ENCODE data around the gene PTPRG.

The PTPRG gene

GRCh38 chr3:62178032-62178431 lies 616.7 kb downstream of the PTPRG start:
- FAIRE-seq: no peak

DNA sequence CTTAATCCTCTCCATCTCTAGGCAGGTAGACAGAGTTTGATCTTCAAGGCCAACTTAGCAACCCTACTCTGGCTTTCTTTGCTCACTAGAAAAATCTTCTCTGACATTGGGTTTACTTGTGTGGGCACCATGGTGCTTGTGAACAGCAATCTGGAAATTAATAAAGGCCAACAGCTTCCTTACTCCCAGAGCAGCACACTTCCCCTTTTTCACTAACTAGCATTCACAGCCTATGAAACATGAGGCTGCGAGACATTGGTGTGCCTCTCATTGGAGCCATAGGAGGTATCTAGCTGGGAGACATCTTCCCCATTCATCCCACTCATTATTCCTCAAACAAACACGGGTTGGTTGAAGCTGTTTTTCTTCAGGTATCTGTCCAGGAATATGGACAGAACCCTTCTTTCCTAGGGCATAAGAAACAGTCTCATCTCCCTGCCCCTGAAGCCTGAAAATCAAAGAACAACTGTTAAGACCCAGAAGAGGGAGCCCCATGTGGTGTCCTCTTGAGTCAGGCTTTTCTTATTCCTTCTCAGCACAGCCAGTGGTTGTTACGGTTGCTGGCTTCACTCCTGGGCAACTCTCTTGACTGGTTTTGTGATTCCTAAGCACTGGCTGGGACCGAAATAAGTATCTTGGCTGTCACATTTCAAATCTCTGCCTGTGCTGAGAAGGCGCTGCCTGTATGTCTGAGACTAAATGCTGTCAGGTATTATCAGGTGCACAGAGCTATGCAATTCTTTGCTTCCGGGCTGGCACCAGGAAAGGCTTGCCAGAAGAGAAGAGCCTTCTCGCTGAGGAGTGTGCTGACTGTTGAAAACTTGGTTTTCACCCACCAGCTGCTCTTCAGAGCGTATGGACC lies 617.6 kb downstream of the PTPRG start:
- no peak for FAIRE-seq

- FAIRE-seq: no peak
Measured at GRCh38 chr3:62180514-62180913, 619.1 kb downstream of the PTPRG start.

DNA sequence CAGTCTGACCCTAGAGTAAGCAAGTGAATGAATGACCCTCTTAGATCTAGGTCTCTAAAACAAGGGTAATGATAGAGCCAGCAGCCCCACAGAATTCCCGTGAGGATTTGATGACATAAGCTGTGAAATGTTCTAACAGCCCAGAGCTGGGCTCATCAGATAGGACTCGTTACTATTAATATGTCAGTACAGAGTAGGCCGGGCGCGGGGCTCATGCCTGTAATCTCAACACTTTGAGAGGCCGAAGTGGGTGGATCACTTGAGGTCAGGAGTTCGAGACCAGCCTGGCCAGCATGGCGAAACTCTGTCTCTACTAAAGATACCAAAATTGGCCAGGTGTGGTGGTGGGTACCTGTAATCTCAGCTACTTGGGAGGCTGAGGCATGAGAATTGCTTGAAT lies 621.7 kb downstream of the PTPRG start:
- no peak for FAIRE-seq

GRCh38 chr3:62183969-62184368 lies 622.6 kb downstream of the PTPRG start:
- FAIRE-seq: no peak

- FAIRE-seq: no peak
Measured at GRCh38 chr3:62184559-62184958, 623.2 kb downstream of the PTPRG start.

DNA sequence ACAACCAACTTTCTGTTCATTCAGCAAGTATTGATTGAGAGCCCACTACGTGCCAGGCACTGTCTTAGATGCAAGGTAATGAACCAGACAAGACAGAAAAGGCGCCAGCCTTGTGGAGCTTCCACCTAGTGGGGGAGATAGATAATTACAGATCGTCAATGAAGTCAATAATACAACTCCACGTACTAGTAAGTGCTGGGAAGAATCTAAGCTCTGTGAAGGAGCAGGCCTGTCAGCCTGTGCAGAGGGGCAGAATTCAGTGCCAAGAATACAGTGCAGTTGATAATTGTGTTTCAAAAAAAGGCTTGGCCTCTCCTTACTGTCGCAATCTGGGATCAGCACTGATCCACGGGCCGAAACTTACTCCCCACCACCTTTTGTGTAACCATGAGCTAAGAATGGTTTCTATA lies 625.7 kb downstream of the PTPRG start:
- FAIRE-seq: no peak

- peak; percentile 93 for FAIRE-seq
Measured at GRCh38 chr3:62188681-62189375, 627.5 kb downstream of the PTPRG start.

- no peak for FAIRE-seq
Measured at GRCh38 chr3:62189376-62189698, 628.0 kb downstream of the PTPRG start.

DNA sequence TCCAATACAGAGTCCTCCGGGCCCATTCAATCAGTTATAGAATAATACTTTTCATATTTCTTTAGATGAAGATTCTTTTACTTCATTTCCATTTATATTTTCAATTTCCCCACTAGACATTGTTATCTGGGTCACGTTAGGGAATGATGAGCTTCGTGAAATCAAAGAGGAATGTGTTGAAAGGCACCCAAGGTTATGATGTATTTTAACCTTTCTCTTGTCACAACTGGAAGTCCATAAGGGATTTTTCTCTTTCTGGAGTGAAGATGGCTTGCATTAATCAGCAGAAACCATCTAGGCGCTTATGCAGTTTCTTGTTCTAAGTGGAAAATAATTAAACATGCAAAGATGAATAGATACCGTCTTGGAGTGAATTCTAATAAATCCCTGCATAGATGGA lies 631.5 kb downstream of the PTPRG start:
- FAIRE-seq: no peak

- FAIRE-seq: no peak
Measured at GRCh38 chr3:62193586-62194345, 632.4 kb downstream of the PTPRG start.

DNA sequence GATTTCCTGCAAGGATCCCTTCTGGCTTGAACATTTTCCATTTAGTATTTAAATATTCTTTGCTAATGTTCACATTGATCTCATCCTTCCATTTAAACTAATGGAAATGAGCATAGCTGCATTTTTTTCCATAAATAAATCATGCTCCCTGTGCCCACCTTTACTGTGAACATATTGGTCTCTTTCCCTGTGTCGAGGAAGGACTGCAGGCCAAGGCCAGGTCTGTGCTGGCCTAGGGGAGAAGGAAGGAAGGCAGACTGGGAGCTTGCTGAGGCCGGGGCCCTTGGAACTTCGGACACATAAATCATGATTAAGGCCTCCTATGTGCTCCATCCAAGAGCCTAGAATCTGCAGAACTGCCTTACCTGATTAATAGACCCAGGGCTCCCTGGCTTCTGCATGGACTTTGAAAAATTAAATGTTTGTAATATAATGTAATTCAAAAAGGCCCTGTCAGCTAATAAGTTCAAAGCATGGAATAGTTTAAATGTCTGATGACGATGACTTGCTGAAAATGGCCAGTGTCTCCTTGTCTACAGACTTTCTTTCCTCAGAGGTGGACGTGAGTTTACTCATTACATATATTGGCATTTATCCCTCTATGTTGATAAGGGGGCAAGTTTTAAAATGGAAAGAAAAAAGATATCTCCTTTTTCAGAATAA lies 636.1 kb downstream of the PTPRG start:
- no peak for FAIRE-seq

- FAIRE-seq: no peak
Measured at GRCh38 chr3:62199126-62199525, 637.8 kb downstream of the PTPRG start.

GRCh38 chr3:62201438-62202035 lies 640.2 kb downstream of the PTPRG start:
- peak; percentile 100 for FAIRE-seq

DNA sequence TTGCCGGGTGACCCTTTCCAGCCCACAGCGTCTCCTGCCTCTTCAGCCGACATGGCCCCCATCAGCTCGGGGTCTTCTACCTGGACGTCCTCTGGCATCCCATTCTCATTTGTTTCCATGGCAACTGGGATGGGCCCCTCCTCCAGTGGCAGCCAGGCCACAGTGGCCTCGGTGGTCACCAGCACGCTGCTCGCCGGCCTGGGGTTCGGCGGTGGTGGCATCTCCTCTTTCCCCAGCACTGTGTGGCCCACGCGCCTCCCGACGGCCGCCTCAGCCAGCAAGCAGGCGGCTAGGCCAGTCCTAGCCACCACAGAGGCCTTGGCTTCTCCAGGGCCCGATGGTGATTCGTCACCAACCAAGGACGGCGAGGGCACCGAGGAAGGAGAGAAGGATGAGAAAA lies 641.8 kb downstream of the PTPRG start:
- no peak for FAIRE-seq

DNA sequence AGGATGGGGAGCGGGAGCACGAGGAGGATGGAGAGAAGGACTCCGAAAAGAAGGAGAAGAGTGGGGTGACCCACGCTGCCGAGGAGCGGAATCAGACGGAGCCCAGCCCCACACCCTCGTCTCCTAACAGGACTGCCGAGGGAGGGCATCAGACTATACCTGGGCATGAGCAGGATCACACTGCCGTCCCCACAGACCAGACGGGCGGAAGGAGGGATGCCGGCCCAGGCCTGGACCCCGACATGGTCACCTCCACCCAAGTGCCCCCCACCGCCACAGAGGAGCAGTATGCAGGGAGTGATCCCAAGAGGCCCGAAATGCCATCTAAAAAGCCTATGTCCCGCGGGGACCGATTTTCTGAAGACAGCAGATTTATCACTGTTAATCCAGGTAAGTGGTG lies 642.2 kb downstream of the PTPRG start:
- FAIRE-seq: no peak

DNA sequence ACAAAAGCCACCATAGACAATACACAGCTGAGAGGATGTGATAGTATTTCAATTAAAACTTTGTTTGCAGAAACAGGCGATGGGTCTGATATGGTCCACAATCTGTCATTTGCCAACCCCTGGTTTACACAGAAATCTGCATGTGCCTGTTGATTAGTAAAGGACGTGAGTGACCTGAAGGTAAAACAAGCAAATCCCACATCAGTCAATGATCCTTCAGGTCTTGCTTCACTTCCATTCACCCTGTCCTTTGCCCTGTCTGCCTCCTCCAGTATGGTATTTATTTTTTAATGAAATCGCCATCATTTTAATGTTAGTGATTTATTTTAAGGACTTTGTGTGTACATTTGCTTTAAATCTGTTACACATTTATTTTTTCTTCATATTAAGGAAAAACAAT lies 645.8 kb downstream of the PTPRG start:
- no peak for FAIRE-seq

DNA sequence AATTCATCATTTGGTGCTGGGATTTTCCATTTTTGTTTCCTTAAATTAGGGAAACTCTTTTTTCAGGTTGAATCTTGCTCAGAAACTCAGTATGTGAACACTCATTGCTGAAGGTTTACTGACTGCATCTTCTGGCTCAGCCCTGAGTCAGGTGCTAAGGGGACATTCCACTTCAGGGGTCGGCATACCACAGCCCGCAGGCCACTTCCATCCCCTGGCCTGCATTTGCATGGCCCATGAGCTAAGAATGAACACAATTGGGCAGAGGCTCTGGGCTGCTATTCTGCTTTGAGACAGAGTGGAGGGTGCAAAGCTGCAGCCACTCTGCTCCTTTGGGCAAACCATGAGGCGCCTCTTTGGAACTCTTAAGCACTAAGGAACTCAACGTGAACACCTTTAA lies 647.0 kb downstream of the PTPRG start:
- no peak for FAIRE-seq

DNA sequence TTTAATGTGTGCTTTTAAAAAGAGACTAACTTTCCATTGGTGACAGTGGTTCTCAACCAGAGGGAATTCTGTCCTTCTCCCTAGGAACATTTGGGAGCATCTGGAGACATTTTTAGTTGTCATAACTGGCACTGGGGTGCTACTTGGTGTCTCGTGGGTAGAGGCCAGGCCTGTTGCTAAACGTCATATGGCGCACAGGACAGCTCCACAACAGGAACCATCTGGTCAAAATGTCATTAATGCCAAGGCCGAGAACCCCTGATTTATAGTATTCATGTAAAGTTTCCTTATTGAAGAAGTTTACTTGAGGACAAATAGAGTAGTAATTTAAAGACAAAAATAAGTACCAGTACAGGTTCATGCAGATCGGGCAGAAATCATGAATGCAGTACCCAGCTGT lies 647.7 kb downstream of the PTPRG start:
- no peak for FAIRE-seq

- no peak for FAIRE-seq
Measured at GRCh38 chr3:62210011-62210410, 648.6 kb downstream of the PTPRG start.

- FAIRE-seq: peak; percentile 33
Measured at GRCh38 chr3:62211675-62212429, 650.5 kb downstream of the PTPRG start.

- FAIRE-seq: no peak
Measured at GRCh38 chr3:62214850-62215249, 653.5 kb downstream of the PTPRG start.

All from islet of Langerhans (tissue), 1 donor.